GM12872 (cell line): ENCODE results near the gene DENND2A.

Experiments used
- CTCF ChIP-seq: IDR thresholded peaks from 3 replicates; pipeline ENCODE4 v1.5.1; 2011; ENCODE audit warnings: low read depth, mild to moderate bottlenecking, low read length, moderate library complexity; ENCODE audit not compliant: insufficient read depth

Gene DENND2A

GRCh38 chr7:140581411-140581810, 59.2 kb downstream of the DENND2A start:
- no peak for TF ChIP-seq CTCF

- TF ChIP-seq CTCF = no peak
These were observed 63.0 kb downstream of the DENND2A start for GRCh38 chr7:140577651-140578050.

GRCh38 chr7:140576589-140576988, 64.0 kb downstream of the DENND2A start:
- TF ChIP-seq CTCF = no peak

GRCh38 chr7:140571538-140572122, 69.0 kb downstream of the DENND2A start:
- no peak for TF ChIP-seq CTCF

- no peak for TF ChIP-seq CTCF
These were observed 70.5 kb downstream of the DENND2A start for GRCh38 chr7:140570120-140570519.

GRCh38 chr7:140568021-140568813, 72.4 kb downstream of the DENND2A start:
- TF ChIP-seq CTCF = no peak

GRCh38 chr7:140564643-140565042, 76.0 kb downstream of the DENND2A start:
- TF ChIP-seq CTCF = no peak
